HG03558 (cell line): ENCODE measurements around the gene UBE2K.
"Not testable (repeated sequence)": the region's sequence is repeated elsewhere in the genome, so short reads cannot be mapped to it uniquely, and the experiment has no call there.

Source experiments
- ATAC-seq: cut with Tn5 transposase; IDR thresholded peaks from one replicate; pipeline ENCODE4 v1.9.1; 2021; ENCODE audit warnings: moderate number of reproducible peaks; ENCODE audit not compliant: unreplicated experiment; ENCODE audit errors: extremely low read depth

UBE2K gene

GRCh38 chr4:39685990-39686389, 11.9 kb upstream of the UBE2K start:
- ATAC-seq = no peak

GRCh38 chr4:39687014-39687413, 10.9 kb upstream of the UBE2K start:
- ATAC-seq = no peak

- ATAC-seq = no peak
These were observed 8.0 kb upstream of the UBE2K start for GRCh38 chr4:39689970-39690369.

GRCh38 chr4:39698424-39699009, 581 bp downstream of the UBE2K start:
- ATAC-seq = no peak

GRCh38 chr4:39699687-39700409, 1.9 kb downstream of the UBE2K start:
- ATAC-seq = no peak

GRCh38 chr4:39700554-39700953, 2.6 kb downstream of the UBE2K start:
- ATAC-seq = no peak

GRCh38 chr4:39702716-39703115, 4.8 kb downstream of the UBE2K start:
- no peak for ATAC-seq

GRCh38 chr4:39704789-39705188, 6.9 kb downstream of the UBE2K start:
- ATAC-seq = not testable (repeated sequence)

- ATAC-seq = no peak
These were observed 8.4 kb downstream of the UBE2K start for GRCh38 chr4:39706334-39706733.

GRCh38 chr4:39706741-39707511, 9.0 kb downstream of the UBE2K start:
- no peak for ATAC-seq

- no peak for ATAC-seq
These were observed 12.4 kb downstream of the UBE2K start for GRCh38 chr4:39710098-39710896.

- no peak for ATAC-seq
These were observed 15.1 kb downstream of the UBE2K start for GRCh38 chr4:39712819-39713607.

- ATAC-seq = no peak
These were observed 15.8 kb downstream of the UBE2K start for GRCh38 chr4:39713691-39714090.

GRCh38 chr4:39714166-39714565, 16.2 kb downstream of the UBE2K start:
- ATAC-seq = no peak

GRCh38 chr4:39715788-39716187, 17.9 kb downstream of the UBE2K start:
- ATAC-seq = no peak

- ATAC-seq = no peak
These were observed 18.4 kb downstream of the UBE2K start for GRCh38 chr4:39716356-39716755.

GRCh38 chr4:39717743-39718142, 19.8 kb downstream of the UBE2K start:
- ATAC-seq = not testable (repeated sequence)

GRCh38 chr4:39718366-39719323, 20.7 kb downstream of the UBE2K start:
- ATAC-seq = no peak
